Mesodermal cell (in vitro differentiated cells): ENCODE data around the gene NLRP6.

Experiments
- H3K27ac ChIP-seq: 2 replicates; pipeline ENCODE4 v1.7.0; 2013; ENCODE audit warnings: mild to moderate bottlenecking, low read depth, low read length, moderate library complexity; ENCODE audit not compliant: severe bottlenecking
- H3K36me3 ChIP-seq: 2 replicates; pipeline ENCODE4 v1.7.1; 2013; ENCODE audit warnings: mild to moderate bottlenecking, low read length, moderate library complexity; ENCODE audit not compliant: control insufficient read depth, insufficient read depth
- H3K4me1 ChIP-seq: one replicate; pipeline ENCODE4 v1.7.1; 2013; ENCODE audit warnings: mild to moderate bottlenecking, low read length; ENCODE audit not compliant: insufficient read depth, control insufficient read depth, poor library complexity, severe bottlenecking
- H3K4me3 ChIP-seq: 2 replicates; pipeline ENCODE4 v1.7.0; 2013; ENCODE audit warnings: low read length, control low read depth, mild to moderate bottlenecking; ENCODE audit not compliant: insufficient read depth, poor library complexity, severe bottlenecking; ENCODE audit errors: extremely low read depth
- H3K9me3 ChIP-seq: 2 replicates; pipeline ENCODE4 v1.7.1; 2013; ENCODE audit warnings: mild to moderate bottlenecking, low read length, moderate library complexity; ENCODE audit not compliant: control insufficient read depth
- WGBS, 2 experiments: methylation state at CpG; one replicate each; pipeline ENCODE4 v1.1.5; 2013; ENCODE audit warnings: missing lambda C conversion rate in 2 of 2; ENCODE audit not compliant: insufficient coverage in 2 of 2; 5-methylcytosine and 5-hydroxymethylcytosine counted together

NLRP6 gene

GRCh38 chr11:241634-242033, 36.6 kb upstream of the NLRP6 start:
- Histone ChIP-seq H3K36me3 (peaks cover 76% of the 10 kb centered on the region), H3K4me3 (no peak overlapping the region)
- 95 to 99% methylated on average over 3 to 5 of the region's 5 CpGs for WGBS, 2 experiments

DNA sequence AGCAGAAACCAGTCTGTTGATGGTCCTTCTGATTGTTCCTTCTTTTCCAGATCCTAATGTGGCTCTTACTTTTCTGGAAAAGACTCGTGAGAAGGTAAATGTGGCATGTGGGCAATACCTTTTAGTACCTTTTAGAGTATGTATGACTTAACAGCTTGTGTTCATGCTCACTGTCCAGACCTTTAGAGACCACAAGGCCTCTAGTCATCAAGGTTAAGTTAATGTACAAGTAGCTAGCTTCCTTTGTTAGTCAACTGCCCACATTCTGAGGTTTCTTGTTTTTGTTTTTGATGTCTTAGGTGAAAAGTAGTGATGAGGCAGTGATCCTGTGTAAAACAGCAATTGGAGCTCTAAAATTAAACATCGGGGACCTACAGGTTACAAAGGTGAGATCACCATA, 33.8 kb upstream of the NLRP6 start:
- H3K4me1 ChIP-seq: no peaks in the 10 kb centered on the region
- H3K27ac ChIP-seq: no peak overlapping the region
- peaks cover 96% of the 10 kb centered on the region for H3K36me3 ChIP-seq
- WGBS, 2 experiments: no CpG with 5 or more reads among the region's 2 CpGs
- H3K9me3 ChIP-seq: no peaks in the 10 kb centered on the region
- no peak overlapping the region for H3K4me3 ChIP-seq

More at GRCh38 chr11:241634-242033, 36.6 kb upstream of the NLRP6 start:
- Histone ChIP-seq H3K27ac (no peak overlapping the region), H3K9me3 (no peaks in the 10 kb centered on the region), H3K4me1 (peaks cover 8% of the 10 kb centered on the region)

DNA sequence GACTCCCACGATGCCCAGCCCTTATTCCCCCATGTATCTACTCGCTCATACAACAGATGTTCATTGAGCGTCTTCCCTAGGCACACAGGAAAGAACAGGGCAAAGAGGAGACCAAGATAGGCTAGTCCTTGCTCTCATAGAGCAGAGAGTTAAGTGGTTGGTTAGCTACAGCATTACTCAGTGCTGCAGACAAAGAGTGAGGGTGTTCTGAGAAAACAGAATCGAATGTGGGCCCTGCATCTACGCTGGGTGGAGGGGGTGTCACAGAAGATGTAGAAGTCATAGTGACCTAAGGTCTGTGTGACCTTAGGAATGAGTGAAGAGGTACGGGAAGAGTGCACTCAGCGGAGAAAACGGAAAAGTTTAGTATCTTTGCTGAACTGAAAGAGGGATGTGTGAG, 29.1 kb upstream of the NLRP6 start:
- 79 to 81% methylated on average over 7 to 8 of the region's 8 CpGs for WGBS, 2 experiments
- Histone ChIP-seq H3K9me3 (no peaks in the 10 kb centered on the region), H3K27ac (no peak overlapping the region), H3K4me3 (no peak overlapping the region), H3K4me1 (no peaks in the 10 kb centered on the region), H3K36me3 (peaks cover 97% of the 10 kb centered on the region)

GRCh38 chr11:250274-250673, 27.9 kb upstream of the NLRP6 start:
- Histone ChIP-seq H3K27ac (peak overlapping the region; percentile 16), H3K9me3 (no peaks in the 10 kb centered on the region), H3K36me3 (peaks cover 85% of the 10 kb centered on the region), H3K4me1 (no peaks in the 10 kb centered on the region), H3K4me3 (no peak overlapping the region)
- WGBS, 2 experiments: 75 to 88% methylated on average over 1 to 3 of the region's 5 CpGs

DNA sequence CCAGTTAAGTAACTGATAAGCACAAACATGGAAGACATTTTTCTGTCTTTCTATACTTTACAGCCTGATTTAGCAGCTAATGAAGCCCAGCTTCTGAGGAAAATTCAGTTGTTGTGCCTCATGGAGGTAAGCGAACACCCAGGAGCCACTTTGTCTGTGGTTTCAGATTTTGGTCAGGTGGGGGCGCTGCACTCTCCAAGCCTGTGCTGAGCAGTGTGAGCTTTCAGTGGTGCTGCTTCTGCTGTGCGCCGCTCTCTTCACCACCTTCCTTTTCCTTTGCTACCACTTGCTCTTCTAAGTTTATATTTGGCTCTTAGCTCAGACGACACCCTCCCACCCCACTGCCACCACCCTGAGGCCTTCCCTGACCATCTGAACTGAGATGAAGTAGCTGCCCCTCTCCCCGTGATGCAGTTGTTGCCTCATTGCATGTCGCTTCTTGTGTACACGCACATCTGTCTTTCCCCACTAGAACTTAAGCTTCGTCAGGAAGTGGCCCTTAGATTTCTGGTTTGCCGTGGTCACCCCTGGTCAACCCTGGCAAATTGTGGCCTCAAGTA, 27.4 kb upstream of the NLRP6 start:
- no peak overlapping the region for H3K27ac ChIP-seq
- H3K36me3 ChIP-seq: peaks cover 80% of the 10 kb centered on the region
- H3K4me3 ChIP-seq: no peak overlapping the region
- H3K9me3 ChIP-seq: no peaks in the 10 kb centered on the region
- 77 to 81% methylated on average over 9 to 10 of the region's 10 CpGs for WGBS, 2 experiments
- H3K4me1 ChIP-seq: no peaks in the 10 kb centered on the region

GRCh38 chr11:251550-251949, 26.7 kb upstream of the NLRP6 start:
- no peak overlapping the region for H3K4me3 ChIP-seq
- H3K27ac ChIP-seq: no peak overlapping the region
- H3K9me3 ChIP-seq: no peaks in the 10 kb centered on the region
- no peaks in the 10 kb centered on the region for H3K4me1 ChIP-seq
- WGBS, 2 experiments: 90 to 97% methylated on average over 7 to 8 of the region's 10 CpGs
- H3K36me3 ChIP-seq: peaks cover 73% of the 10 kb centered on the region

DNA sequence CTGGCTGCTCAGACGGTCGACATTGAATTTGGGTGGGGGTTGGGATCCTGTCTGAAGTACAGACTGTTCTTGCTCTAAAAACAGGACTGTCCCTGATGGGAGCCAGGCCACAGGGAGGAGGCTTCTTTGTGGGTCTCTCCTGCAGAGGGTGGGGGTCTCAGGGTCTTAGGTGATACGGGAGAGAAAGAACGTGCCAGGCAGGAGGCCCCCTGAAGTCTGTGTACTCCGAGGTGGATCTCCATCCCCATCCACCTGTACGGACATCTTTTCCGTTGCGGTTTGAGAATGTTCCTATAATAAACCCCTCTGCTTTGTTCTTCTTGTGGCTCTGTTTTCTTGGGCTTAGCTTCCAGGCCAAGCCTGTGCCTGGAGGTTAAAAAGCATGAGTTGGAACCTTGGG, 25.5 kb upstream of the NLRP6 start:
- 90 to 97% methylated on average over 4 to 6 of the region's 8 CpGs for WGBS, 2 experiments
- Histone ChIP-seq H3K4me1 (no peaks in the 10 kb centered on the region), H3K27ac (no peak overlapping the region), H3K36me3 (peaks cover 62% of the 10 kb centered on the region), H3K4me3 (no peak overlapping the region), H3K9me3 (no peaks in the 10 kb centered on the region)

DNA sequence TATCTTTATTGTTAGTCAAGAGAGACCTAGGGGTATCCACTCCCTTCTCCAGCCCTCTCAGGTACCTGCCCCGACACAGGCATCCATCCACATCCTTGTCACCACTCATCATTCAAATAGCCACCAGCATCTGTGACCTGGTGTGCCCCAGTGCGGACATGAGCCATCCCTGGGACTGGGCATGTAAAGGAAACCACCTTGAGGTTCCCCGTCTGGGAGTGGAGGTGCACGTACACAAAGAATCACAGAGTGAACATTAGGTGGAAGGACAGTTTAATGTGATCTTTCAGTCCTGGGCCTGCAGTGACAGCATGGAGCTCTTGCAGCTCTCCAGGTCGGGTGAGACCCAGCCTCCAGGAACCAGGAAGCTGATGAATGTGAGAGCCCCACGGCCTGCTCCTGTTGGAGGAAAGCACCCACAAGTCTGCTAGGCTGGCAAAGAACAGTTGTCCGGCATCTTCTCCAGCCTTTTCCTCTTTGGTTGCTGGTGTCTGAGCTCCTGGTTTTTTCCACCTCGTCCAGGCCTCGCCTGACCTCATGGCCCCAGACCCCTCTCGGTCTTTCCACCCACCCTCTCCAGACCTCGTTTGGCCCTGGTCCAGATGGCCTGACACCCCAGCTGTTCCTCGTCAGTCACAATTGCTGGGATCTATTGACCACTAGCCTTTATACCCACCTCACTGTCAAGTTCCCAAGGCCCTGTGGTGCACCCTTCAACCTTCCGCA, 24.9 kb upstream of the NLRP6 start:
- H3K27ac ChIP-seq: no peak overlapping the region
- H3K4me1 ChIP-seq: no peaks in the 10 kb centered on the region
- no peak overlapping the region for H3K4me3 ChIP-seq
- no peaks in the 10 kb centered on the region for H3K9me3 ChIP-seq
- peaks cover 56% of the 10 kb centered on the region for H3K36me3 ChIP-seq
- WGBS, 2 experiments: 94% methylated on average over 12 to 13 of the region's 13 CpGs

DNA sequence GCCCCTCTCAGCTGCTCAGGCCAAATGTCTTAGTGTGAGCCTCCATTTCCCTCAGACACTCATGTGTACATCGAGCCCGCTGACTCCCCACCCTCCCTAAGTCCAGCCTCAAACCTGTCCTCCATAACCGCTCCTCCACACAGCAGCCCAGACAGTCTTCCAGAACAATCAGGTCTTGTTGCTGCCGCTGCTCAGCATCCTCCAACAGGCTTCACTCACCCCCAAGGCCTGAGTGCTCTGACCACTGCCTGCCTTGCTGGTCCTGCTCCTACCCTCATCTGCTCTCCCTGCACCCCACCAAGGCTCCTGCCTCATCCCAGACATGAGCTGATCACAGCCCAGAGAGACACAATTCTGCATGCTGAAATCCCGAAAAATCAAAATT, 24.3 kb upstream of the NLRP6 start:
- H3K36me3 ChIP-seq: peaks cover 50% of the 10 kb centered on the region
- H3K4me1 ChIP-seq: no peaks in the 10 kb centered on the region
- no peak overlapping the region for H3K4me3 ChIP-seq
- H3K27ac ChIP-seq: no peak overlapping the region
- WGBS, 2 experiments: 88 to 98% methylated on average over 4 of the region's 5 CpGs
- H3K9me3 ChIP-seq: no peaks in the 10 kb centered on the region

DNA sequence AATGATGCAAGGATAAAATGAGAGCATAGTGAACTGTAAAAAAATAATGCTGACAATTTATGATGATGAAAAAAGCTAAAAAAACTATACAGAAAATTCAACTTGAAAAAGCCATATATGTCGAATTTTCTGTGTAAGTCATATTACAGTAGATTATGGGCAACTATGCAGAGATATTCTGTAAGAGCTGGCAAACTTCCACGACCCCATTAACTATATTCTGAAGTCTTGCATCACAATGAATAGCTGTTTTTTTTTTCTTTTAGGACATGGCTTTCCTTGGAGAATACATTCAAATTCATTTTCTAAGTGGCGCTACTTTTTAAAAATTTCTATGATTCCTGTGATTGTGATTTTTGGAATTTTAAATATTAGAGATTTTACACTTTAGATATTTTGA, 23.0 kb upstream of the NLRP6 start:
- Histone ChIP-seq H3K4me1 (no peaks in the 10 kb centered on the region), H3K27ac (no peak overlapping the region), H3K4me3 (no peak overlapping the region), H3K36me3 (peaks cover 39% of the 10 kb centered on the region), H3K9me3 (no peaks in the 10 kb centered on the region)
- WGBS, 2 experiments: no CpG with 5 or more reads among the region's 3 CpGs

GRCh38 chr11:255816-256215, 22.4 kb upstream of the NLRP6 start:
- Histone ChIP-seq H3K36me3 (peaks cover 33% of the 10 kb centered on the region), H3K4me1 (no peaks in the 10 kb centered on the region), H3K4me3 (no peak overlapping the region), H3K27ac (no peak overlapping the region), H3K9me3 (no peaks in the 10 kb centered on the region)
- 94 to 98% methylated on average over 2 of the region's 2 CpGs for WGBS, 2 experiments
